Spleen (tissue), 7 donors: Measurements from ENCODE around the gene STAM2.
A peak's percentile ranks its signal among the peaks of the same experiment; 100 is the strongest.

ENCODE experiments used
- POLR2A ChIP-seq, 3 donors: fragments of 450-650 bp; IDR thresholded peaks; one replicate each; pipeline ENCODE4 v1.5.1; 2017; ENCODE audit warnings: antibody characterized with exemption in 3 of 3, mild to moderate bottlenecking in 1 of 3
- POLR2AphosphoS5 ChIP-seq, 3 donors: sonication (generic); formaldehyde crosslinking; IDR thresholded peaks; one replicate each; pipeline ENCODE4 v1.5.1; 2017; ENCODE audit warnings: antibody characterized with exemption in 3 of 3
- TF ChIP-seq, protein P1 (sequence below), 11 experiments: fragments of 200-600 bp in 7 of 11; fragments of 450-650 bp in 4 of 11; sonication (generic) in 4 of 11; IDR thresholded peaks in 8 of 11; conservative IDR thresholded peaks in 3 of 11; 1 replicate in 7 of 11; 2 replicates in 4 of 11; pipeline versions ENCODE4 v1.4.0 to v1.8.0; 2016 to 2021; ENCODE audit warnings: antibody characterized with exemption in 11 of 11, inconsistent platforms in 4 of 11, mild to moderate bottlenecking in 1 of 11
- donor health status: DM: no; HTN: no; CAD: no; lungs with moderate emphysema.
- donor health status: DM: no; HTN: no; CAD: no.
- donor health status: DM: no; HTN: no; CAD: no.

GRCh38 chr2:152189622-152190495 lies 14.3 kb upstream of the STAM2 start:
- TF ChIP-seq POLR2A (IDR thresholded peaks at IDR 0.05) (no peak), POLR2AphosphoS5 (IDR thresholded peaks at IDR 0.05) (no peak)
- TF ChIP-seq, protein P1, sequence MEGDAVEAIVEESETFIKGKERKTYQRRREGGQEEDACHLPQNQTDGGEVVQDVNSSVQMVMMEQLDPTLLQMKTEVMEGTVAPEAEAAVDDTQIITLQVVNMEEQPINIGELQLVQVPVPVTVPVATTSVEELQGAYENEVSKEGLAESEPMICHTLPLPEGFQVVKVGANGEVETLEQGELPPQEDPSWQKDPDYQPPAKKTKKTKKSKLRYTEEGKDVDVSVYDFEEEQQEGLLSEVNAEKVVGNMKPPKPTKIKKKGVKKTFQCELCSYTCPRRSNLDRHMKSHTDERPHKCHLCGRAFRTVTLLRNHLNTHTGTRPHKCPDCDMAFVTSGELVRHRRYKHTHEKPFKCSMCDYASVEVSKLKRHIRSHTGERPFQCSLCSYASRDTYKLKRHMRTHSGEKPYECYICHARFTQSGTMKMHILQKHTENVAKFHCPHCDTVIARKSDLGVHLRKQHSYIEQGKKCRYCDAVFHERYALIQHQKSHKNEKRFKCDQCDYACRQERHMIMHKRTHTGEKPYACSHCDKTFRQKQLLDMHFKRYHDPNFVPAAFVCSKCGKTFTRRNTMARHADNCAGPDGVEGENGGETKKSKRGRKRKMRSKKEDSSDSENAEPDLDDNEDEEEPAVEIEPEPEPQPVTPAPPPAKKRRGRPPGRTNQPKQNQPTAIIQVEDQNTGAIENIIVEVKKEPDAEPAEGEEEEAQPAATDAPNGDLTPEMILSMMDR (IDR thresholded peaks at IDR 0.05 in 8 of 11, conservative IDR thresholded peaks at IDR 0.05 in 3 of 11), result peak; percentile 29 to 82 (median 58)
